OCI-LY3 (cell line): ENCODE results near the gene CHMP4B.

Experiments
- H2AFZ ChIP-seq: fragments of 200-600, 300-600 bp; shearing (Covaris generic); 2 replicates; pipeline ENCODE4 v1.6.0; 2014; ENCODE audit warnings: antibody characterized with exemption, low read depth, low read length
- H3K27ac ChIP-seq: fragments of 200-600, 300-600 bp; sonication (generic); 2 replicates; pipeline ENCODE4 v1.5.1; 2014; ENCODE audit warnings: mild to moderate bottlenecking, low read length, moderate library complexity, mixed read lengths
- H3K27me3 ChIP-seq: fragments of 200-600, 300-600 bp; sonication (generic); 2 replicates; pipeline ENCODE4 v1.6.1; 2014; ENCODE audit warnings: low read depth, low read length, mixed read lengths
- H3K36me3 ChIP-seq: fragments of 200-600, 300-600 bp; sonication (generic); replicated peaks from 2 replicates; pipeline ENCODE3; 2014; ENCODE audit warnings: low read depth, low read length, mixed read lengths
- H3K4me1 ChIP-seq: fragments of 300-600, 200-600 bp; sonication (generic); 2 replicates; pipeline ENCODE4 v1.6.1; 2014; ENCODE audit warnings: low read length, mixed read lengths
- H3K4me2 ChIP-seq: fragments of 200-600, 300-600 bp; sonication (generic); 2 replicates; pipeline ENCODE4 v1.6.1; 2014; ENCODE audit warnings: low read length, mixed read lengths
- H3K4me3 ChIP-seq: fragments of 300-600, 200-600 bp; sonication (generic); 2 replicates; pipeline ENCODE4 v1.5.1; 2014; ENCODE audit warnings: antibody characterized with exemption, mild to moderate bottlenecking, low read length, moderate library complexity
- H3K79me2 ChIP-seq: fragments of 300-600, 200-600 bp; shearing (Covaris generic); 2 replicates; pipeline ENCODE4 v1.6.1; 2014; ENCODE audit warnings: mild to moderate bottlenecking, low read length, mixed read lengths
- H3K9ac ChIP-seq: fragments of 300-600, 200-600 bp; shearing (Covaris generic); 2 replicates; pipeline ENCODE4 v1.6.0; 2014; ENCODE audit warnings: mild to moderate bottlenecking, low read length, moderate library complexity
- H3K9me3 ChIP-seq: fragments of 200-600, 300-600 bp; shearing (Covaris generic); 2 replicates; pipeline ENCODE4 v1.6.1; 2014; ENCODE audit warnings: low read length, mixed read lengths; ENCODE audit not compliant: insufficient read depth
- H4K20me1 ChIP-seq: fragments of 200-600, 300-600 bp; sonication (generic); 2 replicates; pipeline ENCODE4 v1.6.1; 2016; ENCODE audit warnings: low read length, mixed read lengths; ENCODE audit not compliant: insufficient read depth
- EZH2phosphoT487 ChIP-seq: fragments of 200-600 bp; shearing (Covaris generic); IDR thresholded peaks from 2 replicates; pipeline ENCODE4 v1.6.1; 2018; ENCODE audit warnings: antibody characterized with exemption, mixed run types, low read depth
- TF ChIP-seq, protein P1 (sequence below): fragments of 200-600, 300-600 bp; sonication (generic); IDR thresholded peaks from 2 replicates; pipeline ENCODE4 v1.5.1; 2014; ENCODE audit warnings: antibody characterized with exemption, low read length, low read depth

The CHMP4B gene

DNA sequence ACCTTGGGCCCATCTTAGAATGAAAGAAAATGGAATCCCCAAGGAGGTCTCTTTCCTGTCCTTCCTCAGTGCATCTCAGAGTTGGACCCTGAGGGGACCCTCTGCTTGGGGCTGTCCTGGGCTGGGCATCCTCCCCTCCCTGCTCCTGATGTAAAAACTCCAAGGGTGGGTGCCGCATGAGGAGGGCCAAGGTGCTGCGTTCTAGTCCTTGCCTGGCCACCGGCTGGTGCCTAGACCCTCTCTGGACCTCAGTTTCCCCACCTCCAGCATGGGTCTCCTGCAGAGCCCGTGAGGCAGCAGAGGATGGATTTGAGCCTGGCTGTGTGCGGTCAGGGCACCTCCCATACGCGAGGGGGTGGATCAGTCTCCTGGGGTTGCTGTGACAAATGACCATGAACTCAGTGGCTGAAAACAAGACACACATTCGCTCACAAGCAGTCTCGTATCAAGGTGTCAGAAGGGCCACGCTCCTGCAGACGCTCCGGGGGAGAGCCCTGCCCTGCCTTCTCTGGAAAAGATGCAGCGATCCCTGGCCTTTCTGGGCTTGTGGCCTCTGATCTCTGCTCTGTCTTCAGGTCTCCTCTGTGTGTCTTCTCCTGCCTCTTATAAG is 54.7 kb downstream of the CHMP4B start:
- Histone ChIP-seq H3K27ac (no peak overlapping the region), H3K4me3 (no peak overlapping the region), H3K9ac (no peak overlapping the region), H4K20me1 (no peaks in the 10 kb centered on the region), H3K27me3 (no peaks in the 10 kb centered on the region), H3K4me2 (no peak overlapping the region), H3K4me1 (peaks cover 9% of the 10 kb centered on the region), H3K79me2 (no peaks in the 10 kb centered on the region), H3K36me3 (no peaks in the 10 kb centered on the region), H3K9me3 (no peaks in the 10 kb centered on the region), H2AFZ (no peak overlapping the region)
- TF ChIP-seq EZH2phosphoT487, result no peak
- TF ChIP-seq, protein P1, sequence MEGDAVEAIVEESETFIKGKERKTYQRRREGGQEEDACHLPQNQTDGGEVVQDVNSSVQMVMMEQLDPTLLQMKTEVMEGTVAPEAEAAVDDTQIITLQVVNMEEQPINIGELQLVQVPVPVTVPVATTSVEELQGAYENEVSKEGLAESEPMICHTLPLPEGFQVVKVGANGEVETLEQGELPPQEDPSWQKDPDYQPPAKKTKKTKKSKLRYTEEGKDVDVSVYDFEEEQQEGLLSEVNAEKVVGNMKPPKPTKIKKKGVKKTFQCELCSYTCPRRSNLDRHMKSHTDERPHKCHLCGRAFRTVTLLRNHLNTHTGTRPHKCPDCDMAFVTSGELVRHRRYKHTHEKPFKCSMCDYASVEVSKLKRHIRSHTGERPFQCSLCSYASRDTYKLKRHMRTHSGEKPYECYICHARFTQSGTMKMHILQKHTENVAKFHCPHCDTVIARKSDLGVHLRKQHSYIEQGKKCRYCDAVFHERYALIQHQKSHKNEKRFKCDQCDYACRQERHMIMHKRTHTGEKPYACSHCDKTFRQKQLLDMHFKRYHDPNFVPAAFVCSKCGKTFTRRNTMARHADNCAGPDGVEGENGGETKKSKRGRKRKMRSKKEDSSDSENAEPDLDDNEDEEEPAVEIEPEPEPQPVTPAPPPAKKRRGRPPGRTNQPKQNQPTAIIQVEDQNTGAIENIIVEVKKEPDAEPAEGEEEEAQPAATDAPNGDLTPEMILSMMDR, result no peak

DNA sequence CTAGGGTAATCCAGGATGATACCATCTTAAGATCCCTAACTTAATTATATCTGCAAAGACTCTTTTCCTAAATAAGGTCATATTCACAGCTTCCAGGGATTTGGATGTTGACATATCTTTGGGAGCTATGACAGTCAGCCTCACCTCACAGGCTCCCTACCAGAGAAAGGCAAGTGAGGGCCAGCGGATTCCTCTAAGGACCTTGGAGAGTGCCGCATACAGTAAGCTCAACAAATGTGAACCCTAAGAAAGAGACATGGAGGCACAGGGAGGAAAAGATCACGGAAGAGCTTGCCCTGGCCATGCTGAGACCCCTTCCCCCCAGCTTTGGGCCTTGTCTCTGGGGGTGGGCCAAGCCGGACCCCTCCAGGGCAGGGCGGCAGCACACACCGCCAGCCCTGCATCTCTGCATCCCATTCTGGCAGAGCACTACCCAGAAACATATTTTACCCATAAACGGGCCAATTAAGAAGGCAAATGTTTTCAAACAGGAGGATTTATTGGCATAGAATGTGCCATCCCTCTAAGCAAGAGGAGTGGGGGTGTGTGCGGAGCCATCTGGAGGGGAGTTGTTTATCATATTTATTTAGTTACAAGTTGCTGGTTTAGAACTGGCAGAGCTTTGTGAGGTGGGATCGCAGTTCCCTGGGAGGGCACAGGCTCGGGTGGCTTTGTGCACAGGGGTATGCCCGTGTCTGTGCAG is 55.4 kb downstream of the CHMP4B start:
- TF ChIP-seq, protein P1, result no peak
- no peak for TF ChIP-seq EZH2phosphoT487
- Histone ChIP-seq H4K20me1 (no peaks in the 10 kb centered on the region), H3K79me2 (no peaks in the 10 kb centered on the region), H3K27me3 (no peaks in the 10 kb centered on the region), H3K4me1 (peaks cover 9% of the 10 kb centered on the region), H2AFZ (no peak overlapping the region), H3K36me3 (no peaks in the 10 kb centered on the region), H3K9ac (no peak overlapping the region), H3K9me3 (no peaks in the 10 kb centered on the region), H3K4me2 (no peak overlapping the region), H3K27ac (no peak overlapping the region), H3K4me3 (no peak overlapping the region)

DNA sequence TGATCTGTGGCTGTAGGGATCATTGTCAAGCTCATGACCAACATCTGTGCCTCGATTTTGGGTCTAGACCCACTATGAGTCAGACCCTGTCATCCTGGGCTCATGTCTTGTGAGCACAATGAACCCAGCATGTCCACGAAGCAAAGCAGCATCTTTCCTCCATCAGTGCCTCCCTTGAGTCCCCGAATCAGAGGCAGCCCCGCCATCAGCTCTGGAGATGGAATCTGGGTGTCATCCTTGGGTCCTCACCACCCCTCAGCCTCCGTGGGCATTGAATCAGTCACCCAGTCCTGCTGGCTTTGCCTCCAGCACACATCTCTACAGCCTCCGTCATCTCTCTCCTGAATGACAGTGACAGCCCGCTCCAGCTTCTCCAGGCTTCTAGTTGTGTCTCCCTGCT is 56.9 kb downstream of the CHMP4B start:
- H3K4me2 ChIP-seq, result no peak overlapping the region
- no peaks in the 10 kb centered on the region for H3K9me3 ChIP-seq
- peaks cover 2% of the 10 kb centered on the region; the same call in 1 of the 2 replicates for H3K4me1 ChIP-seq

DNA sequence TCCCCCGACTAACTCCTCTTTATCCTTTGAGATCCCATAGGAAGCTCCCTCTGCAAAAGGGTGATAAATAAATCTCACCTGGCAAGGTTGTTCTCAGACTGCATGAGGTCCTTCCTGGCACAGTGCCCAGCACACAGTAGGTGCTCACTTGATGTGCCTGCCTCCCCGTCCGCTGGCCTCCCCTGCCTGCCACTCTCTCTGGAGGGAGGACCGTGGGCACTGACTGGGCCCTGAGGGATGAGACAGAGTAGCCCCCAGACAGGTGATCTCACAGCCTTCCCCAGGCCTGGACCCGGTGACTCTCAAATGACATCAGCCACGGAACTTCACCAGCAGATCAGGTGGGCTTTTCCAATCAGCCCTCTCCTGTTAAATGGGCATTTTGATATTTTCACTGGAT is 57.4 kb downstream of the CHMP4B start:
- Histone ChIP-seq H4K20me1 (no peaks in the 10 kb centered on the region), H3K36me3 (no peaks in the 10 kb centered on the region), H3K27ac (no peak overlapping the region), H3K4me1 (peaks cover 3% of the 10 kb centered on the region; the same call in 1 of the 2 replicates), H3K9ac (no peak overlapping the region), H3K4me2 (no peak overlapping the region), H3K9me3 (no peaks in the 10 kb centered on the region), H3K27me3 (no peaks in the 10 kb centered on the region), H3K4me3 (no peak overlapping the region), H2AFZ (no peak overlapping the region), H3K79me2 (no peaks in the 10 kb centered on the region)
- TF ChIP-seq, protein P1, result no peak
- no peak for TF ChIP-seq EZH2phosphoT487

More for the DNA sequence above, 56.9 kb downstream of the CHMP4B start:
- Histone ChIP-seq H3K27ac (no peak overlapping the region), H3K36me3 (no peaks in the 10 kb centered on the region), H3K9ac (no peak overlapping the region), H4K20me1 (no peaks in the 10 kb centered on the region), H3K27me3 (no peaks in the 10 kb centered on the region), H2AFZ (no peak overlapping the region), H3K79me2 (no peaks in the 10 kb centered on the region), H3K4me3 (no peak overlapping the region)
- TF ChIP-seq, protein P1, result no peak
- no peak for TF ChIP-seq EZH2phosphoT487
